Lower leg skin (tissue), 4 donors: ENCODE data around the gene PSMA4. TPM values are rescaled to one million over a fixed set of nuclear protein-coding genes. Genes with fewer than 3 reads are reported as not detected.
"Not testable (repeated sequence)": the region's sequence is repeated elsewhere in the genome, so short reads cannot be mapped to it uniquely, and the experiment has no call there.

ENCODE experiments used
- DNase-seq, 2 donors: peaks; one replicate each; pipeline ENCODE4 v3.0.0-alpha.2; 2019; ENCODE audit warnings: low spot score in 2 of 2
- H3K4me3 ChIP-seq: fragments of 200-600 bp; sonication (generic); 2 replicates; pipeline ENCODE4 v1.5.1; 2017; ENCODE audit warnings: mild to moderate bottlenecking, low read depth; ENCODE audit not compliant: poor library complexity, severe bottlenecking
- POLR2A ChIP-seq, 2 donors: fragments of 450-650 bp; IDR thresholded peaks; one replicate each; pipeline ENCODE4 v1.6.1; 2016 to 2017; ENCODE audit warnings: antibody characterized with exemption in 2 of 2, mild to moderate bottlenecking in 1 of 2, moderate library complexity in 1 of 2
- WGBS, 2 donors: methylation state at CpG; one replicate each; pipeline ENCODE4 v1.1.5; 2018; 5-methylcytosine and 5-hydroxymethylcytosine counted together
- intact Hi-C: fragments of 100-400 bp; cut with DNase I; formaldehyde crosslinking; loops from one replicate; pipeline ENCODE4 v1.15.0; 2023; ENCODE audit warnings: low total_unique reads
- total RNA-seq, 4 donors: library from RNA; depleted of rRNA; stranded (reverse); fragments of >200 nt; gene quantifications; one replicate each; pipeline ENCODE4 v1.1.0, GENCODE V29; 2016
- TF ChIP-seq, protein P1 (sequence below), 3 donors: fragments of 450-650 bp; IDR thresholded peaks; one replicate each; pipeline ENCODE4 v1.5.1; 2016; ENCODE audit warnings: antibody characterized with exemption in 3 of 3, mild to moderate bottlenecking in 3 of 3, moderate library complexity in 2 of 3

PSMA4 gene
- total RNA-seq, 4 donors from 2014 or later, result 59.0 to 143 (median 101) TPM

DNA sequence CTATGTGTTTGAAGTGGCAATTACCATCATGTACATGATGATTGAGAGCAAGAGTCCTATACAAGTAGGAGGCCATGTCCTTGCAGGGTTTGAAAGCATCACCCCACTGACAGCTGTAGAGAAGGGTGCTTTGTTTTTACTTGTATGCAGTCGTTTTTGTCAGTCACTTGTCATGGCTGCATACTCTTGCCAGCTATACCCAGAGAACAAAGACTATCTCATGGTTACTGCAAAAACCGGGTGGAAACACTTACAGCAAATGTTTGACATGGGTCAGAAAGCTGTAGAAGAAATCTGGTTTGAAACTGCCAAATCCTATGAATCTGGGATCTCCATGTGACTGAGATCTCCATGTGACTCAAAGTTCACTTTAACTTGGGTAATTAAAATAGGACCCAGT is 6.9 kb upstream of the PSMA4 start:
- WGBS, 2 donors, result 46 to 49% methylated on average over 2 of the region's 2 CpGs
- no peak for DNase-seq
- TF ChIP-seq POLR2A (IDR thresholded peaks at IDR 0.05), result no peak
- TF ChIP-seq, protein P1, sequence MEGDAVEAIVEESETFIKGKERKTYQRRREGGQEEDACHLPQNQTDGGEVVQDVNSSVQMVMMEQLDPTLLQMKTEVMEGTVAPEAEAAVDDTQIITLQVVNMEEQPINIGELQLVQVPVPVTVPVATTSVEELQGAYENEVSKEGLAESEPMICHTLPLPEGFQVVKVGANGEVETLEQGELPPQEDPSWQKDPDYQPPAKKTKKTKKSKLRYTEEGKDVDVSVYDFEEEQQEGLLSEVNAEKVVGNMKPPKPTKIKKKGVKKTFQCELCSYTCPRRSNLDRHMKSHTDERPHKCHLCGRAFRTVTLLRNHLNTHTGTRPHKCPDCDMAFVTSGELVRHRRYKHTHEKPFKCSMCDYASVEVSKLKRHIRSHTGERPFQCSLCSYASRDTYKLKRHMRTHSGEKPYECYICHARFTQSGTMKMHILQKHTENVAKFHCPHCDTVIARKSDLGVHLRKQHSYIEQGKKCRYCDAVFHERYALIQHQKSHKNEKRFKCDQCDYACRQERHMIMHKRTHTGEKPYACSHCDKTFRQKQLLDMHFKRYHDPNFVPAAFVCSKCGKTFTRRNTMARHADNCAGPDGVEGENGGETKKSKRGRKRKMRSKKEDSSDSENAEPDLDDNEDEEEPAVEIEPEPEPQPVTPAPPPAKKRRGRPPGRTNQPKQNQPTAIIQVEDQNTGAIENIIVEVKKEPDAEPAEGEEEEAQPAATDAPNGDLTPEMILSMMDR (IDR thresholded peaks at IDR 0.05), result no peak
- H3K4me3 ChIP-seq, result no peak overlapping the region
- intact Hi-C loops, result no loop called here

DNA sequence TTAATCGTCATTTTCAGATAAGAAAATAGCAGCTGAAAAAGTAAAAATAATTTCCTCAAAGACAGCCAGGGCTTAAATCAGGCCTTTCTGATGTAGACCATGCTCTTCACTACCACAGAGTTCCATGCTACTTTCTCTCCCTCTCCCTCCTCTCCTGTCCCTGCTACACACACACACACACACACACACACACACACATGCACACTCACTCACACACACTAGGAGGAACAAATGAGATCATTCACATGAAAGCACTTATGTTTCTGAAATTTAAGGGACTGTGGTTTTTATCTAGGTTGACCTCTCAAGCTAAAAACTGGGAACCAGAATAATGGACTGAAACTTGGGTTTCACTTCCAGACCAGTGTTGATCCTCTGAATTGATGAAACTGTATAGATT is 4.1 kb upstream of the PSMA4 start:
- no peak for TF ChIP-seq POLR2A (IDR thresholded peaks at IDR 0.05)
- H3K4me3 ChIP-seq, result no peak overlapping the region
- intact Hi-C loops, result no loop called here
- DNase-seq, result no peak
- 85 to 91% methylated on average over 1 of the region's 1 CpG for WGBS, 2 donors

DNA sequence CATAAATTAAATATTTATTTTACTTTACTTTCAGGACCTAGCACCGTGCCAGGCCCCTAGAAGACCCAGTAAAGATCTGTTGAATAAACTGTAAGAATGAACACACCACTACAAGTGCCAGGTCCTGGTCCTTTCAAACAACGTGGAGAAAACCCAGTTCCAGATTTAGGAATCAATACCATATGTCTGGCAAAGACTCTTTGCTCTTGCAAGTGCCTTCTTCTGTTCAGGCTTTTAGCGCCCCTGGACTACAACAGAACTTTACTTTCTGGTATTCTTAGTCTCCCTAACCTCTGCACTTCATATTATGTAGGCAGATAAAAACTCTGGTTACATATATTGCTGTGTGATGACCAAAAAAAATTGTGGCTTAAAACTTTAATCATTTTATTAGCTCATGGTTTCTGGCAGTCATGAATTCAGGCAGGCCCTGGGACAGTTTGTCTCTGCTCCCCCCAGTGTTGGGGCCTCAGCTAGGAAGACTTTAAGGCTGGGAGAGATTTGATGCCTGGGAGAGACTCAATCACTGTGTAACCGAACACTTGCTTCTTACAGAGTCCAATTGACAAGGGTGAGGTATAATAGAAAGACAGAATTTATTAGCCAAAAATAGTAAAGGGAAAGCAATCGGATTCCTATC is 2.9 kb upstream of the PSMA4 start:
- TF ChIP-seq, protein P1 (IDR thresholded peaks at IDR 0.05), result no peak
- no peak for TF ChIP-seq POLR2A (IDR thresholded peaks at IDR 0.05)
- intact Hi-C loops, result no loop called here
- no peak for DNase-seq
- no peak overlapping the region for H3K4me3 ChIP-seq
- 64 to 66% methylated on average over 5 of the region's 5 CpGs for WGBS, 2 donors

DNA sequence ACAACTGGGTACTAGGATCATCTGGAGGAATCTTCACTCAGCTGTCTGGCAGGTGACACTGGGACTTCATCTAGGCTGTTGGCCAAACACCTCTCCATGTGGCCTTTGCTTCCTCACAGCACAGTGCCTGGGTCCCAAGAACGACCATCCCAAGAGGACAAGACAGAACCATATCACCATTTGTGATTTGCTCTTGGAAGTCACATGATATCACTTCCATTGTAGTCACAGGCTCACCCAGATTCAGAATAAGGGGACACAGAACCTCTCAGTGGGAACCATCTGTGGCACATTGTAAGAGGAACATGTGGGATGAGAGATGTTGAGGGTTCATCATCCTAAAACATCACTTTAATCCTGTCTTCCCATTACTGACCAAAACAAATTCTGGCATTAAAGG is 1.9 kb upstream of the PSMA4 start:
- intact Hi-C loops, result no loop called here
- 78 to 79% methylated on average over 1 of the region's 1 CpG for WGBS, 2 donors
- TF ChIP-seq, protein P1 (IDR thresholded peaks at IDR 0.05), result no peak
- TF ChIP-seq POLR2A (IDR thresholded peaks at IDR 0.05), result no peak
- DNase-seq, result no peak
- H3K4me3 ChIP-seq, result no peak overlapping the region

DNA sequence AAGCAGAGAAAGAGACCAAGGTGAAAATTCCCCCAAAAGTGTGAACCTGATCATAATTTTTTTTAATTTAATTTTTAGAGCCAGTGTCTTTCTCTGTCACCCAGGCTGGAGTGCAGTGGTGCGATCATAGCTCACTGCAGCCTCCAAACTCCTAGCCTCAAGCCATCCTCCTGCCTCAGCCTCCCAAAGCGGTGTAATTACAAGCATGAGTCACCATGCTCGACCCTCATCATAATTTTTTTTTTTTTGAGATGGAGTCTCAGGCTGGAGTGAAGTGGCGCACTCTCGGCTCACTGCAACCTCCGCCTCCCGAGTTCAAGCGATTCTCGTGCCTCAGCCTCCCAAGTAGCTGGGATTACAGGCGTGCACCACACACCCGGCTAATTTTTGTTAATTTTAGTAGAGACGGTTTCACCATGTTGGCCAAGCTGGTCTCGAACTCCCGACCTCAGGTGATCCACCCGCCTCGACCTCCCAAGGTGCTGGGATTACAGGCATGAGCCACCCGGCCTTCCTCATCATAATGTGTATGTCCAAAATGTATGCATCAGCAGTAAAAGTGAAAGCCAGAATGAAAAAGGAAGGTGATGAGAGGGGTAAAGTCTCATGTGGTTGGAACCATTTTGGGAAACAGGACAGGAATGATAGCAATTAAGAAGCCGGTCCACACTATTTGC is 642 bp upstream of the PSMA4 start:
- H3K4me3 ChIP-seq, result peak overlapping the region; percentile 72
- DNase-seq, intact Hi-C loops: not testable (repeated sequence)
- 73 to 77% methylated on average over 18 of the region's 18 CpGs for WGBS, 2 donors

DNA sequence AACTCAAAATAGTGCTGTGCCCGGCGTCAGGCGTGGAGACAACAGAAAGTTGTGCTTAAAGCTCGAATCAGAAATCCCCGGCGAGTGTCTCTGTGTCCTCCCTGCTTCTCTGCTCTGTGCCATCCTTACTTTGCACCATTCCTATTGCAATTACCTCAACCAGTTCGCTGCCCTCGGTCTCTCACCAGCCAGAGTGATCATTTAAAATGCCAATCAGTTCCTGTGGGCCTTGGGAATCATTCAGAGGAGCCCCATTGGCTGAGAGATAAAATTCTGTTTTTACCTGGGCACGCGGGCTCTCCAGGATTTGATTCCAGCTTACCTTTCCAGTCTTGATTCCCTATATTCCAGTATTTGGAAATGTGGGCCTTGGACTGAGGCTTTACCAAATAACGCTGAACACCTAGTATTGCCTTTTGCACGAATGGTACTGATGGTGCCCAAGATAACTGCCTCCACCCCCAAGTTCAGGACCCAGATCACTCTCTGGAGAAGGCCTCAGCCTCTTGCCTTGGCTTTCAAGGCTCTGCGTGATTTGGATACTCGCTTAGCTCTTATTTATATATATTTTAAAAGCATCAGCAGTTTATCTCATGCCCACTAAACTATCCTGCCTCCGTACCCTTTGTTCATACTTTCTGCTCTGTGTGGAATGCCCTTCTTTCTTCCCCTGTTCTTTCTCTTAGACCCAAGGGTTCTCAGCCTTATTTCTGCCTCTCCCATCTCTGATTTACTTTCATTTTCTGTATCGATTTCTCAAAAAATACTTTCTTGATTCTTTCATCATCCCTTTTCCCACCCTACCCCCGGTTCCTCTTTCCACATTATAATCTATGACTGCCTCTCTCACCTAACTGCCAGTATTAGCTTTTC is 863 bp downstream of the PSMA4 start:
- H3K4me3 ChIP-seq, result peak overlapping the region; percentile 72
- intact Hi-C loops, result no loop called here
- WGBS, 2 donors, result 2% methylated on average over 17 of the region's 17 CpGs
- no peak for DNase-seq
- TF ChIP-seq, protein P1 (IDR thresholded peaks at IDR 0.05), result no peak
- no peak for TF ChIP-seq POLR2A (IDR thresholded peaks at IDR 0.05)
